Measurements from ENCODE around the gene EPG5.

The EPG5 gene

DNA sequence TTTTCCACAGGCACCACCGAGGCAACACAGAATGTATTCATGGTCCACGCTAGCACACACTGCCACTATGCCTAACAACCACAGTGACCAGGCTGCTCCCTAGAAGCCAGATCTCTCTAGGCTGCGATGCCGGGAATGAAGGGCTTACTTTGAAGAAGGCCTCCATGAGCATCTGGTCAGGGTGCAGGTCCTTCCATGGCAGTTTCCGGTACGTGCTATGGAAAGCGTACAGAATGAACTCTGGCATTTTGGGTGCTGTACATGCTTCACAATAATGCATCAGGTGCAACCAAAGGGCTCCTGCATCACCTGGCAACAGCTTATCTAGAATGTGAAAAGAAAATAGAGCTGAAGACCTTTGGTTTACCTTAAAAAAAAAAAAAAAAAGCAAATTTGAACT lies 96.7 kb downstream of the EPG5 start:
- DNase-seq (ENCODE audit: low spot score), result no peak
- TF ChIP-seq, protein P1, sequence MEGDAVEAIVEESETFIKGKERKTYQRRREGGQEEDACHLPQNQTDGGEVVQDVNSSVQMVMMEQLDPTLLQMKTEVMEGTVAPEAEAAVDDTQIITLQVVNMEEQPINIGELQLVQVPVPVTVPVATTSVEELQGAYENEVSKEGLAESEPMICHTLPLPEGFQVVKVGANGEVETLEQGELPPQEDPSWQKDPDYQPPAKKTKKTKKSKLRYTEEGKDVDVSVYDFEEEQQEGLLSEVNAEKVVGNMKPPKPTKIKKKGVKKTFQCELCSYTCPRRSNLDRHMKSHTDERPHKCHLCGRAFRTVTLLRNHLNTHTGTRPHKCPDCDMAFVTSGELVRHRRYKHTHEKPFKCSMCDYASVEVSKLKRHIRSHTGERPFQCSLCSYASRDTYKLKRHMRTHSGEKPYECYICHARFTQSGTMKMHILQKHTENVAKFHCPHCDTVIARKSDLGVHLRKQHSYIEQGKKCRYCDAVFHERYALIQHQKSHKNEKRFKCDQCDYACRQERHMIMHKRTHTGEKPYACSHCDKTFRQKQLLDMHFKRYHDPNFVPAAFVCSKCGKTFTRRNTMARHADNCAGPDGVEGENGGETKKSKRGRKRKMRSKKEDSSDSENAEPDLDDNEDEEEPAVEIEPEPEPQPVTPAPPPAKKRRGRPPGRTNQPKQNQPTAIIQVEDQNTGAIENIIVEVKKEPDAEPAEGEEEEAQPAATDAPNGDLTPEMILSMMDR (IDR thresholded peaks at IDR 0.05; ENCODE audit: extremely low read depth, missing control alignments), result no peak

DNA sequence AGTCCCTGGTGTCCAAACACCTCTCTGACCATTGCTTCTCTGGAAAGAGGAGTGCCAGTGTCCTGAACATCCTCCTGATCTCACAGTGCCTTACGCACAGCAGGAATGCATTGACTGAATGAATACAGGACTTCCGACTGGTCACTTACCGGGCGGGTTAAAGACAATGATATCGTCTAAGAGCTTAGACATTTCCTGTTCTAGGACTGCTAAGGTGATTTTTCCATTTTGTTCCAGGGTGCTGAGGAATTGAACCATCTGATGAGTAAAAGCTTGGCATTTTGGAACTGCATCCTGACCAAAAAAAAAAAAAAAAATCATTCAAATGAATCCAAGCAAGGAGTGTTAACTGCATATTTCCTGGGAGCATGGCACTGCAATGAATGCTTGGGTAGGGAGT lies 101.7 kb downstream of the EPG5 start:
- TF ChIP-seq, protein P1 (IDR thresholded peaks at IDR 0.05; ENCODE audit: extremely low read depth, missing control alignments), result no peak
- no peak for DNase-seq (ENCODE audit: low spot score)

DNA sequence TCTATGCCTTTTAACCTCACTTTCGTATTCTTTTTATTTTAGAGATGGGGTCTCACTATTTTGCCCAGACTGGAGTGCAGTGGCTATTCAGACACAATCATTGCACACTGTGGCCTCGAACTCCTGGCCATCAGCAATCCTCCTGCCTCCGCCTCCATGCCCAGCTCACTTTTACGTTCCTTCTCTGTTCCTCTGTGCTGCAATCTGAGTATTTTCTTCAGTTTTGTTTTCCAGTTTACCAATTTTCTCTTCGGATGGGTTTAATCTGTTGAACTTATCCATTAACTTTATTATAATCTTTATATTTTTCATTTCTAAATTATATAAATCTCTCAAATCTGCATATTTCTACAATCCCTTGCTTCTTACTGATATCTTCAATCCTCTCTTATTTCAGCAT lies 103.0 kb downstream of the EPG5 start:
- TF ChIP-seq, protein P1 (IDR thresholded peaks at IDR 0.05; ENCODE audit: extremely low read depth, missing control alignments), result no peak
- no peak for DNase-seq (ENCODE audit: low spot score)

DNA sequence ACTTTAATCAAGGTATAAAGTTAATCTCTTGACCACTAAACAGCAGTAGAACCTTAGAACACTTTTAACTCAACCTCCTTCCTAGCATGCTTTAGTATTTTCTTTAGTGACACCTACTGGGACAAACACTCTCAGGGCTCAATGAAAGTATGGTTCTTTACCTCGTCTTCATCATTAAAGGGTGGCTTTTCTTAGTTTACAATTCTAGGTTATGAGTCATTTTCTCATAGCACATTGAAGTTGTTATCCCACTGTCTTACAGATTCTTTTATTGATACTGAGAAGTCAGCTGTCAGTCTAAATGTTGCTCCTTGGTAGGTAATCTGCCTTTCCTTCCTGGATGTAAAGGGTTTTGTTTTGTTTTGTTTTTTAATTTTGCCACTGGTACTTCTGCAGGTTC lies 103.7 kb downstream of the EPG5 start:
- TF ChIP-seq, protein P1 (IDR thresholded peaks at IDR 0.05; ENCODE audit: extremely low read depth, missing control alignments), result no peak
- DNase-seq (ENCODE audit: low spot score), result no peak

DNA sequence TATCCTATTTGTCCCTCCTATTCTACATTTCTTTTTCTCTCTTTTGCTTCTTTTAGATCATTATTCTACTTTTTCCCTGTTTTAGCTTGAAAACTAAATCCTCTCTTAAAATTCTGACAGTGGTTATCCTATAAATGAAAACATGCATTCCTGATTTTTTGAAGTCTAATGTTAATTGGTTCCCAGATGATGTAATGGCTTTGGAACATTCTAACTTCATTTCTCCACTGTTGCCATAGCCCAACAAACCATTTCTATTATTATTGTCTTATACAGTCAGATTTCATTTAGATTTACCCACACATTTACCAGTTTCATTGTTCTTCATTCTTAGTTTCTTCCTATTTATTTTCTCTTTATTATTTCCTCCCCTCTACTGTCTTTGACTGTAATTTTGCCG lies 105.2 kb downstream of the EPG5 start:
- TF ChIP-seq, protein P1 (IDR thresholded peaks at IDR 0.05; ENCODE audit: extremely low read depth, missing control alignments), result no peak
- no peak for DNase-seq (ENCODE audit: low spot score)

DNA sequence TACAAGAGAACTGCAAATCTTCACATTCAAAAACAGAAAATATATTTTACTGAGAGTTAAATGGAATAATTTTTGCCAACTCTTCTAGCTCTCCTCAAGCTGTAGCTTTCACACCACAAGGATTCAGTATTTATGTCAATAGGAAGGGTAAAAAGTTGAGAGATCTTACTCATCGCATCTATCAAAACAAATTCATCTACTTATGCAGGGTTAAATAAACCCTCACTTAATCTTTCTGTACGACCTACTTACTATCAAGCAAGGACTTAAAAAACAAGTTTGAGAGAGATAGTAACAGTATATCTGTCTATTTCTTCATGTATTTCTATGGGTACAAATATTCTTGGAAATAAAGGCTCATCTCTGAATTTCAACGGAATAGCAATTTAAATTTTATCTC lies 106.2 kb downstream of the EPG5 start:
- DNase-seq (ENCODE audit: low spot score), result no peak
- TF ChIP-seq, protein P1 (IDR thresholded peaks at IDR 0.05; ENCODE audit: extremely low read depth, missing control alignments), result no peak

DNA sequence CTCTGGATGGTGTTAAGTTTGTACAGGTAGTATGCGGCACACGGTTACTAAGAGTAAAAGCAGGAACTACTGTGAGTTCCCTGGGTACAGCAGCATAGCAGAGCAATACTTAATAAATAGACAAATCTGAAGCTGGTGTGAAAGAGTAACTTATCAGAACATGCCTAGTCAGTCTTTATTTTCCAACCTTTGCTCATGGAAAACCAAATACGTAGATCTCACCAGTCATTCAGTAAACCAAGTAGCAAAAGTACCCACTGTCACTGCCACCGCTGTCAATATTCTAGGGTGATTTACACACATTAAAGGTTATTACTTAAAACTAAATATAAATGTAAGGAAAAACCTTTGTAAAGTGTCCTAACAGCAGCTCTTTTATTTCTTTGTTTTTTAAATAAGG lies 106.6 kb downstream of the EPG5 start:
- DNase-seq (ENCODE audit: low spot score), result no peak

More for the DNA sequence above, 106.6 kb downstream of the EPG5 start:
- TF ChIP-seq, protein P1 (IDR thresholded peaks at IDR 0.05; ENCODE audit: extremely low read depth, missing control alignments), result no peak
